GM21619 (cell line): ENCODE results near the gene TSPAN9.

Experiments
- ATAC-seq: cut with Tn5 transposase; IDR thresholded peaks from one replicate; pipeline ENCODE4 v1.9.1; 2021; ENCODE audit not compliant: unreplicated experiment

Gene TSPAN9

GRCh38 chr12:3179731-3180130 lies 102.6 kb downstream of the TSPAN9 start:
- no peak for ATAC-seq

DNA sequence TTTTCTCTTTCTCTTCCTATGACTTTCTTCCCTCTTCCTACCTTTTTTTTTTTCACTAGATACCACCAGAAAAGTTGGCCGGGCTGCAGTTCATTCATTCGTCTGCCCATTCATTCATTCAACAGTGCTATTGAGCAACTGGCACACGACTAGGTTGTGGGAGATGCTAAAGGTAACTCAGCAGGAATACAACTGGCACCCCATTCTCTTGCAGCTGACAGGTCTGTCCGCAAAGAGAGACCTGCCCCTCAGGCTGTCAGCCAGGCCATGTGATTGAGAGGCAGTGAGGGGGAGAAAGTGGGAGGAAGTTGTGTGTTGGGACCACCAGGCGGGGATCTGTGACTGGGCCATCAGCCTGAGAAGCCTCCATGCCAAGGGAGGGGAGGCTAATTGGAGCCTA lies 105.2 kb downstream of the TSPAN9 start:
- no peak for ATAC-seq

- no peak for ATAC-seq
Measured at GRCh38 chr12:3184485-3184884, 107.3 kb downstream of the TSPAN9 start.

DNA sequence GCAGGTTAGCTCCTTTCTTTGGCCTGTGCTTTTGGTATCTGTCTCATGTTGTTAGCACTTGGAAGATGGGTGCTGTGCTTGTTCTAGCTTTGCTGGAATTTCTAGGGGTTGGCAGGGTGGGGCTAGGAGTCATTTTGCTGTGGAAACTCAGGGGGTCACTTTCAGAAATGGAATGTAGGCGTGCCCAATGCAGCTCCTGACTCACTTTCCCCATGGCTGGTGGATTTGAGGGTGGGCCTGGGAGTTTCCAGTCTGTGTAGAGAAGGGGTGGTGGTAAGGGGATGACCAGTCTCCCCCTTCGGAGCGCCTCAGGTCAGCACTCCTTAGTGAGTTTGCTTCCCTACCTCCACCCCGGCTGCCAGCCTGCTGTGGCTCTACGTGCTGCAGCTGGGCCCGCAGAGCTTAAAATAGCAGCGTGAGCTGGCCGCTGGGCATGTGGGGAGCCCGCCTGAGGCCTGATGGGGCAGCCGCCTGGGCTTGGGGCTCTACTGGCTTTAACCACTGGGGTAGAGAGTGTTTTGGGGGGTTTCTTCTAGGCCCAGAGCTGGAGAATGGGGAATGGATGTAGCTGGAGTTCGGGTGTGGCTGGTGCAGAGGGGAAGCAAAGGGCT lies 108.2 kb downstream of the TSPAN9 start:
- ATAC-seq, result no peak

DNA sequence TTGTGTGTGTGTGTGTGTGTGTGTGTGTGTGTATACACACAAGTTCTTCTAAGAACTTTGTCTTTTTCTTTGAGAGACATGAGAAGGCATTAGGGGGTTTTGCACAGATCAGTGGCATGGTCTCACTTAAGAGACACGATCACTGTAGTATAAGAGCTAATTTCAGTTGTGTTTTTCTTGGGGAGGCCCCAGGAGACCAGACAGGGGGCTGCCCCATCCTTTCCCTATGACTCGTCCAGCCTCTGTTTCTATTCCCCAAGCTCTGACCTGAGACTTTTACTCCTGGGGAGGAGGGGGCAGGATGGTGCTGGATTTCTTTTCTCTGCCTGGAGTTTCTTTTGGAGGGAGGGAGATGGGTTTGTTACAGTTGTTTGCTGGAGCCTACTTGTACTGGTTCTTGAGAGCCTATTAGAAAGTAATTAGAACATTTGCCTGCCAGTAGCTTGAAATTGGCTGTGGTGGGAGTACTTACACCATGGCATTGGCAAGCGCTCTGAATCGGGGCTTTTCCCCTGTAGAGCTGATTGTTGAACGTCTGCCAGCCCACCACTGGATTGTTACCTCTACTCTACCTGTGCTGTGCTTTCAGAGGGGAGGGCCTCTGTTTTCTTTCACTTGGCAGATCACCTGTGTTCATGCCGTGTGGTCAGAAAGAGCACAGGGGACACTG lies 109.5 kb downstream of the TSPAN9 start:
- no peak for ATAC-seq

DNA sequence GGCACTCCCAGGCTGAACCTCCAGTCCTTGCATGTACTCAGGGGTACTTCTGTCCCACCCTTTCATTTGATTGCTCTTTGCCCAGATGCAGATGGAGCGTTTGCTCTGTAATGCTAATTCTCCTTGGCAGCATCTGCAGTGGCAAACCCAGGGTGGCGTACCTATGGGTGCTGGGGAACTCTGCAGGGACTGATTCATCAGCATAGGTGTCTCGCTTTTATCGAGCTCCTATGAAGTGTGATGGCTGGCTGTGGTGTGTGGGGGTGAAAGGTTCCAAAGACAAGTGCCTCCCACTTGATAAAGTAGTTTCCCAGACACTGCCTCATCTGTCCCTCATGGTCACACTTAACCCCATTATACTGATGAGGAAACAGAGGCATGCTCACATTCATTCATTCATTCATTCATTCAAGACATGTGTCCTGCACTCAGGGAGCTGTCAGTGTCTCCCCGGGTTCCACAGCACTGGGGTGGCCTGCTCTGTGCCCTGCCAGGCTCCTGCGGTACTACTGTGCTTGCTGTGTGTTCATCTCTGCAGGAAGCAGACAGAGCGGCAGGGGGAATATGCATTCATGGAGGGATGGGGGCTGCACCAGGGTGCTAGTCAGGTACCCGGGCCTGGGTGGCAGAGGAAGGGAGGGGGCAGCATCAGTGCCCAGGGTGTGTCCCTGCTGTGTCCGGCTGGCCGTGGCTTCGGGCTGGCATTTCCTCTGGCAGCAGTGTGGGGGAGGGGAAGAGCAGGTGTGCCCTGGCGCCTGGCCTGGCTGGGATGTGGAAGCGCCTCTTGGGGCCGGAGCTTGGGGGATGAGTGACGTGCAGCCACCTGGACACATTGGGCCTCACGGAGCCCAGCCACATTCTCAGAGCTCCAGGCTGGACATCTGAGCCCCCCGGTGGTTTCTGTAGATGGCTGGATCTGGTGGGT lies 110.9 kb downstream of the TSPAN9 start:
- ATAC-seq, result no peak

- ATAC-seq, result no peak
Measured at GRCh38 chr12:3189282-3189681, 112.1 kb downstream of the TSPAN9 start.

DNA sequence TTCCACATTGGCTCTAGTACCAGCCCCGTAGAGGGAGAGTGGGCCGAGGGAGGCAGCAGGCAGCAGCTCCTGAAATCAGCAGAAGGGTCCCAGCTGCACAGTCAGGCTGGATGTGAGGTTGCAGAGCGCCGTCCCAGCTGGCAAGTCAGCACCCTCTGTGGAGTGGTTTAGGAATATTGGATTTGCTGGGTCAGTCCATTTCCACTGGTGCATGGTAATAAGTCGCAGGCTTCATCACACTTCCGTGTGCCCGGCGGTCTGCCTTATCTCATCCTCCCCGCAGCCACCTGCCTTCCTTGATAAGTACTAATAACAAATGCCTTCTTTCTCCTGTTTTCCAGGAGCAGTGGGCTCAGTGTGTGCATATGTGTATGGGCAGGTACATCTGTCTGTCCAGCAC lies 112.9 kb downstream of the TSPAN9 start:
- no peak for ATAC-seq

- ATAC-seq, result no peak
Measured at GRCh38 chr12:3191450-3191849, 114.3 kb downstream of the TSPAN9 start.

GRCh38 chr12:3192221-3192620 lies 115.0 kb downstream of the TSPAN9 start:
- no peak for ATAC-seq

DNA sequence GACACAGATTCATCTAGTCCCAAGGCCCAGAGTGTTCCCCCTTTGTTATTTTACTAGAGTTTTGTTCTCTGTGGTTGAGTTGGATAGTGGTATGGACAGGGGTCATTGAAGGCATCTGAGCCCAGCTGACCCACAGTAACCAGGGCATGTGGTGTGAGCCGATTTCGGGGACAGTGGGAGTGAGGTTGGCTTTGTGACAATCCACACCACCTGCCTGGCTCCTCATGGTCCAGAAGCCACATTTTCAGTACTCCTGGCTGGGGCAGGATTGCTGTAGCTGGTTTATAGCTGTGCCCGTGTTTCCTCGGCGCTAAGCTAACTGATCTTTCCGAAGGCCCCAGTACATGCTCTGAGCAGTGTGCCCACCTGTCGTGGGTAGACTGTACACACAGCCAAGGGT lies 116.0 kb downstream of the TSPAN9 start:
- ATAC-seq, result no peak

GRCh38 chr12:3193755-3194154 lies 116.6 kb downstream of the TSPAN9 start:
- ATAC-seq, result no peak

DNA sequence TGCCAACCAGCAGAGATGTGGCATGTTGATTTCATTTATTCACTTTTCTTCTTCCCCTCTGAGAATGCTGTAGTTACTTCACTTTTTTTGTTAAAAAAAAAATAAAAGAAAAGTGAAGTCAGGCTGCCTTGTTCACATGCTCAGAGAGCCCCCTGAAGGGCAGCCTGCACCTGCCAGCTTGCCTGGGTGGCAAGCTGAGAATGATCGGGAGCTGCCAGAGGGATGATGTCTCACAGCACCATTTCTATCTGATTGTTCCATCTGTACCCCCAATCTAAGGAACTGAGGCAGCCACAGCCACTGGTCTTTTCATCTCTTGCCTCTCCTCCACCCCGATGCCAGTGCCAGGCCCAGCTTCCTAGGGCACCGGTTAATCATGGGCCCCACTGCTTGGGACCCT lies 118.2 kb downstream of the TSPAN9 start:
- no peak for ATAC-seq

GRCh38 chr12:3195859-3196483 lies 118.8 kb downstream of the TSPAN9 start:
- ATAC-seq, result no peak

GRCh38 chr12:3196488-3196887 lies 119.3 kb downstream of the TSPAN9 start:
- no peak for ATAC-seq

DNA sequence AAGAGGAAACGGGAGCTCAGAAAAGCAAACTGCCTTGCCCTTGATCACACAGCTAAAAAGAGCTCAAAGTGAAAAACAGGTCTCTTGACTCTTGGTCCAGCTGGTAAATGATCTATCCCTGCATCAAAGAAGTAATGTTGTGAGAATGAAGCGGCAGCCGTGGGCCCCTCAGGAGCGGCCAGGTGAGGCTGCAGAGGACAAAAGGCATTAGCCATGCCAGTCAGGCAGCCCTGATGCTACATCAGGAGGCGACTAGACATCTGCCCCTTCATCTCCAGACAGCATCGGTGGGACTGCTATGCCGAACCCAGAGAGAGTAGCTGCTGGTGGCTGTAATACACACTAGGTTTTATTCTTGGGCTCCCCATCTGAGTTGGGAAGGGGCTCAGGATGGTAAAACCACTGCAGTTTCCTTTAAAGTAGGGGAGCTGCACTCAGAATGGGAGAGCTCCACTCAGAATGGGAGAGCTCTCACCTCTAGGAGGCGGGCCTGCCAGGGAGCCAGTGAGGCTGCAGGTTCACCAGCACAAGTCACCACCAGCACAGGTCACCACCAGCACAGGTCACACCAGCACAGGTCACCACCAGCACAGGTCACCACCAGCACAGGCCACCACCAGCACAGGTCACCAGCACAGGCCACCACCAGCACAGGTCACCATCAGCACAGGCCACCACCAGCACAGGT lies 120.1 kb downstream of the TSPAN9 start:
- no peak for ATAC-seq

- ATAC-seq, result no peak
Measured at GRCh38 chr12:3199551-3200031, 122.4 kb downstream of the TSPAN9 start.

DNA sequence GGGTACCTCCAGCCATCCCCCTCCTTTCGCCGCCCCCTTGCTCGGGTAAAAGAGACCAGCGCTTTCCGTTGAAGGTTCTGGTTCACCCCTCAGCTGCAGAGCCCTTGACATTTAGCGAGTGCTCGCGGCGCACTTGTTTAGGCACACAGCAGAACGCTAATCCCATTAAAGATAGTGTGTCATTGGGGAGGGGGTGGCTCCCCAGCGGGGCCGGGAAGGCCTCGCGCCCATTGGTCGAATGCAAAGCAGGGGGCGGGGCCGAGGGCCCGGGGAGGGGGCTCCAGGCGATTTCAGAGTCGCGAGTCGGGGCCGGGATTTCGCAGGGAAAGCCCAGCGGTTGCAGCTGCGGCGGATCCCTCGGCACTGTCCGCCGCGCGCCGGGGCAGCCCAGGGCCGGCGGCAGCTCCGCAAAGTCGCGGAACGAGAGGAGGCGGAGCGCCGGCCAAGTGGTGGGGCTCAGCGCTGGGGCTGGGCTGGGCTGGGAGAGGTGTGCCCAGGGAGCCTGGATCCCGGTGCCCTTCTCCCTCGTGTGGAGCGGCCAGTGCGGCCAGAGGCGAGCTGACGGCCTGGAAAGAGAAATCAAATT lies 122.9 kb downstream of the TSPAN9 start:
- no peak for ATAC-seq

GRCh38 chr12:3200814-3201233 lies 123.6 kb downstream of the TSPAN9 start:
- no peak for ATAC-seq

DNA sequence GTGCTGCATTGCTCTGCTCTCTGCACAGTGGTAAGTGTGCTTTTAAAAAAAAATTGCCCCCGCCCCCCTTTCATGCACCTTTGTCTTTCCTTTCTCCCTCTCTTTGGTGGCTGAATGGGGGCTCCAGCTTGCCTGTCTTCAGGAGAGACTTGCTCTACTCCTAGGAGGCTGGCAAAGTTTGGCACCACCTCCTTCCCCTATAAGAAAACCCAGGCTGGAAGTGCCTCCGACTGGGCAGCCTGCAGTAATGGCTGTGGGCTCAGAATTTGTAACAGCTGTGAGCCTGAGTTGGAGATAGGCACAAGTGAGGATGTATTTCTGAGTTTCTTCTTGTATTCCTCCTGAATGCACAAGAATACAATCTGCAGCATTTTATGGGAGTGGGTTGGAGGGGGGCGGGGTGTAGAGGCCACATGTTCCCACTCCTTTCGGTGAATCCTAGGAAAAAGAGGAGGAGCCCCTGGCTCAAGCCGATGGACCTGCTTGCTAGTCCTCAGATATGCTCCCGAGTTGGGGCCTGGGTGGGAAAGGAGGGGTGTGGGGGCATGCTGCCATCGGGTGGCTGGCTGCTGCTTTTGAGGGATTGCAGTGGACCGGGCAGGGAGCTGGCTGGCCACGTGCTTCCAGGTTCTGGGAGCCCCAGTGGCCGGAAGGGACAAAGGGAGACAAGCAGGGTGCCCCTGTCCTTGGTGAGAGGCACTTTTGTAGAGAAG lies 124.3 kb downstream of the TSPAN9 start:
- no peak for ATAC-seq
